HG03159 (cell line): Measurements from ENCODE around the gene MCF2L.
"Not testable (repeated sequence)": the region's sequence is repeated elsewhere in the genome, so short reads cannot be mapped to it uniquely, and the experiment has no call there.

Experiments used
- ATAC-seq: cut with Tn5 transposase; IDR thresholded peaks from one replicate; pipeline ENCODE4 v1.9.1; 2021; ENCODE audit warnings: mild to moderate bottlenecking, moderate library complexity; ENCODE audit not compliant: unreplicated experiment

MCF2L gene

DNA sequence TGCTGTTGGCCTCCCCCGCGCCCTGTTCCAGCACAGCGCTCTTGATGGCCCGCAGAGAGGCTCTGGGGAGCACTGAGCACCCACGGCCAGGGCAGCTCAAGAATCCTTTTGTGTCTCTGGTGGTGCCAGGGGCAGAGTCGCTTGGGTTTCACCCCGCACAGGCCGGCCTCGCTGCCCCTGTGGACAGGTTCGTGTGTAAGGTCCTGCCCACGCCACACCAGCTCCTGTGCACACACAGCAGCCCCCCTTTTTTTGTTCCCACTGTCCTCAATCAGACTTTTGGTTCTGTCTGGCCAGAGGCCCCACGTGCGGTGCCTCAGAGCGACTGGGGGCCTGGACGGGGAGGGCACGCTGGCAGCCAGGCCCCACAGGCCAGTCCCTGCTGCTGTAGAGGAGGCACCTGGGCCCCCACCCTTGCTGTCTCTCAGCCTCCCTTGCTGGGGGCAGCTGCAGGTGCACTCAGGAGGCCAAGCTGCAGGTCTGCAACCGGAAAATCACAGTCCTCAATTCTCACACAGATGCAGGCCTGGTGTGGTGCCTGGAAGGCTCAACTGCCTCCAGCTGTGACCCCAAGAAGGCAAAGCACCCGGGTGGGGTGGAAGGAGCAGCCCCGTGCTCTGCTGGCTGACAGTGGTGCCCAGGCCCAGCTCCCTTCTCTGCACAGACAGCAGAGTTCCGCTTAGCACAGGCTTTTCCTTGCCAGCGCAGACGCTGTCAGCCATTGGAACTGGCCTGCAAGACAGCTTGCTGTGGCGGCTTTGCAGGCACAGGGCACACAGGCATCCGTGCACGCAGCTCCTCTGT lies 124.0 kb downstream of the MCF2L start:
- no peak for ATAC-seq

DNA sequence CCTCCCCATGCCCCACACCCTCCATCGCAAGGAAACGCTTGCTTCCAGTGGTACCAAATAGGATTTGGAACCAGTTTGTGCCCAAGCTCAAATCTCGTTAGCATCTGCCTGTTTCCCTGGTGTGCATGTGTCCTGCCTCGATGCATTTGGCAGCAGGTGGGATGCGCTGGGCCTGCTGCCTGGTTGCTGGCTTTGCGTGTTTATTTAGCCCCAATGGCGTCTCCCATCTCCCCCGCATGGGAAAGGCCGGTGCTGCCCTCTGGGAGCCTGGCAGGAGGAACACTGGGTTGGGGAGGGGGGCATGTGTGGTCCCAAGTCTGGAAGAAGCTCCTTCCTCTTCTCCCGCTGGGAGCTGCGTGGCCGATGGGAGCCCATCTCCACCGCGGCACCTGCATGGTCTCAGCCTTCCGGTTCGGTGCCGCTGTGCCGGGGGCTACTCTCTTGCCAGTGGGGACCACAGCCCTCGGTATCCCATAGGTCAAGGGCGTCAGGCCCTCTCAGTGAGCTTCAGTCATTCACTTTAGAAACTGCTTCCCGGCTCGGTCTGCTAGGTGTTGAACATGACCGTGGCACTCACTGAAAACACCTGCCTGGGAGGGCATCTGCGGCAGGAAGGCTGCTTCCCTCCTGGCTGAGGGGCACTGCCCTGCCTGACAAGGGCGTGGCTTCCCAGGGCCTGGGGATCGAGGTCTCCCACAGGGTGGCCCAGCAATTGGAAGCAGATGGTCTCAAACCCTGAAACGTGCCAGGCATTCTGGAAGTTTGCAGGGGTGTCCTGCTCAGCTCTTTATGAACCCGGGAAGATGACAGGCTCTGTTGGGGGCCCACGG lies 124.8 kb downstream of the MCF2L start:
- ATAC-seq: no peak

DNA sequence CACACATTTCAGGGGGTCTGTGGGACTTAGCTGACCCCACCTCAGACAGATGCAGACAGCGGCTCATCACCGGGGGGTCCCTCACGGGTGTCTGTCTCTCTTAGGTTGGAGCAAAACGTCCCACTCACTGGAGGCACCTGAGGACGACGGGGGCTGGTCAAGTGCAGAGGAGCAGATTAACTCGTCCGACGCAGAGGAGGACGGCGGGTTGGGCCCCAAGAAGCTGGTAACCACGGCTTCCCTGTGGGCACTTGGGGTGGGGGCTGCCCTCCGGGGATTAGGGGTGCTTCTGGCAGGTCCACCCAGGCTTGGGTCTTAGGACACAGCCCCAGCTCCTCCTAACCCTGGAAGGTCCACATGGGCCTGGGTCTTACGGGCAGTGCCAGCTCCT lies 125.4 kb downstream of the MCF2L start:
- ATAC-seq: no peak

DNA sequence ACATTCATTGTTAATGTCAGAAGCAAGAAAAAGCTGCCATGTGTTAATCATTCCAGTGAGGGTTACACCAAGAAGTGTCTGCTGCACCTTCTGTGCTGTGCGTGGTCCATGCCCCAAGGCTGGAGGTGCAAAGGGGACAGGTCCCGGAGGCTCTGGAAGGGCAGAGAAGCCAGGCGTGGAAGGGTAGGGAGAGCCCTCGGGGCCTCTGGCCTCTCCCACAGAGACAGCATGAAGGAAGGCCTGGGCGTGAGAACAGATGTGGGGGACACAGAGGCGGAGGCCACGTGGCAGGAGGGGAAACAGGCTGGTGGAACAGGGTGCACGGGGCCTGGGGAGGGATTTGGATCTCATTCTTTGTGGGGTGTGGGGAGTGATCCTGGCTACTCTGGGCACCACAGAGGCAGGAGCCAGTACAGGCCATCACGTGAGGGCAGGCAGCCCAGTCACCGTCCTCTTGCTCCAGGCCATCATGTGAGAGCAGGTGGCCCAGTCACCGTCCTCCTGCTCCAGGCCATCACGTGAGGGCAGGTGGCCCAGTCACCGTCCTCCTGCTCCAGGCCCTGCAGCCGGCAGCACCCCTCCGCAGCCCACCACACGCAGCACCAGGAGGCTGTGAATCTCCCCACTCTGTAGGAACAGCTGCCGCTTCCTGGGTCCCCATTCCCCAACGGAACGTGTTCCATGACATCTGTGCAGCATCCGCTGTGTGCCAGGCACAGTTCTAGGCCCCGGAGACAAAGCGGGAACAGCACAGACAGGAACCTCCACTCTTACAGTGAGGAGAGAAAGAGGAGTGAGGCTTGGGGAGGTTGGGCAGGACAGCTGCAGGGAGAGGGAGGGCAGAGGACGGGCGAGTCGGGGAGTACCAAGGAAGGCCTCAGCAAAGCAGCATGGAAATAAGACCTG lies 126.4 kb downstream of the MCF2L start:
- ATAC-seq: no peak

DNA sequence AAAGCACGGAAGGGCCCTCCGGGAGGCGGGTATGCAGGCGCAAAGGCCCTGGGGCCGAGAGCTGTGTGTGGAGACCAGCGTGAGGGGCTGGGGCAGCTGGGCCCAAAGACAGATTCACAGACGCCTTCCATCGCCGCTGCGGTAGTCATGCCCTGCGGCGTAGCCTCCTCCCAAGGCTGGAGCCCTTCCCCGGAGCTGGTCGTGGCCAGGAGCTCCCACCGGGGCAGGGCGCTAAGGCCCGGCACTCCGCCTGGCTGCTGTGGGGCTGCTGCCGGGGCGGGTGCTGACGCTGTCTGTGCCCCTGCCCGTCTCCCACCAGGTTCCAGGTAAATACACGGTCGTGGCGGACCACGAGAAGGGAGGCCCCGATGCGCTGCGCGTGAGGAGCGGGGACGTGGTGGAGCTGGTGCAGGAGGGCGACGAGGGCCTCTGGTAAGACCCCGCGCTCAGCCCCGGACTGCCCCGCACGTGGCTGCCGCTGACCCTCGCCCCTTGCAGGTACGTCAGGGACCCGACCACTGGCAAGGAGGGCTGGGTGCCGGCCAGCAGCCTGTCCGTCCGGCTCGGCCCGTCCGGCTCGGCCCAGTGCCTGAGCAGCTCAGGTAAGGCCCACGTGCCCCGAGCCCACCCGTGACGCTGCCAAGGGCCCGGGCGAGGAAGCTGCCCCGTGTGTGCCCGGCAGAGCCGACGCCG lies 127.2 kb downstream of the MCF2L start:
- no peak for ATAC-seq

DNA sequence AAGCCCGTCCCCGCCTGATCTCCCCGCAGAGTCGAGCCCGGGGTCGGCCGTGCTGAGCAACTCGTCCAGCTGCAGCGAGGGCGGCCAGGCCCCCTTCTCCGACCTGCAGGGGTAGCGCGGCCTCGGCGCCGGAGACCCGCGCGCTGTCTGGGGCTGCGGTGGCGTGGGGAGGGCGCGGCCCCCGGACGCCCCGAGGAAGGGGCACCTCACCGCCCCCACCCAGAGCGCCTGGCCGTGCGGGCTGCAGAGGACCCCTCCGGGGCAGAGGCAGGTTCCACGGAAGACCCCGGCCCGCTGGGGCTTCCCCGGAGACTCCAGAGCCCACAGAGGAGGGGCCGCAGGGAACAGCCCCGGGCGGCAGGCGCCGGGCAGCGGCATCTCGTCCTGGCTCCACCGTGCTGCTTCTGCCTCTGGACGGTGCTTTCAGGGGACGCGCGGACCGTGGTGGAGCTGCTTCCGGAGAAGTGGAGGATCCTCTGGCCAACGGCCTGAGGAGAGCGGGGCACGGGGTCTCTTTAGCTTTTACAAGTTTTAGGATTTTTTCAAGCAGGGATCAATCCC lies 127.8 kb downstream of the MCF2L start:
- no peak for ATAC-seq

DNA sequence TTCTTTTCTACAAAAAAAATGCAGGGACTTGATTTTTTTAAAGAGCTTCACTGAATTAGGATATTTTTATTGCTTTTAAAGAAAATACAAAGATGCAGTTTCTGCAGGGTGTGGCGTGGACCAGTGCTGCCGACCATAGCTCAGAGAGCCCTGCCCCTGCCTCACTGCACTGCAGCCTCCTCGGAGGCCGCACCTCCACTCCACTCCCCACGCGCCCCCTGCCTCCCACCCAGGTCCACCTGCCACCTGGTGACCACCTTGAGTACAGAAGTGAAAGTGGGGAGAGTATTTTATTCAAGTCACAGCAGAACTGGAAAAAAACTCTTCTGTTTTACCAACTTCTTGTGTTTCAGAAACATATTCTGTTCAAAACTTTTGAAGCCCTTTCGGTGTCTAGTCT lies 128.6 kb downstream of the MCF2L start:
- ATAC-seq: no peak

DNA sequence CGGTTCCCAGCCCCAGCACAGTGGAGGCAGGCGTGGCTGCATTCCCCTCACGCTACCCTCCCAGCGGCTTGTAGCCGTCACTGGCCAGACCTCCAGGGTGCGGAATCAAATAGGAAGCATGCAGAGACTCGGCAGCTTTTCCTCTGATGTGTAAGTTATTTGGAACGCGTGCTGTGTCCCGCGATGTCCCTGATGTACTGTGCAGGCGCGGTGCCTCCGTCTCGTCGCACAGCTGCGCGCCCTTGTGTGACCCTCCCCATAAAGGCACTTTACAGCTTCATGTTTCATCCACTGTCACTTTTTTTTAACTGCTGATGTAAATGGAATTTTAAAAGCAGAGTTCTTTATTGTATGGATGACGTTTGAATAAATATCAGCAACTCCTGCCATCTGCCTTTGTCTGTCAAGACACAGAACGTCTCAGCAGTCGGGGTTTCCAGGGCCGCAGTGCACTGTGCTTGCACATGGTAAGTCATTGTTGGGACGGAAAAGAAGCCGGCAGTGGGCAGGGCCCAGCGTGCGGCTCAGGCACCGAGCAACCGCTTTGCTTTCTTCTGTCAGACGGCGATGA lies 129.2 kb downstream of the MCF2L start:
- no peak for ATAC-seq

DNA sequence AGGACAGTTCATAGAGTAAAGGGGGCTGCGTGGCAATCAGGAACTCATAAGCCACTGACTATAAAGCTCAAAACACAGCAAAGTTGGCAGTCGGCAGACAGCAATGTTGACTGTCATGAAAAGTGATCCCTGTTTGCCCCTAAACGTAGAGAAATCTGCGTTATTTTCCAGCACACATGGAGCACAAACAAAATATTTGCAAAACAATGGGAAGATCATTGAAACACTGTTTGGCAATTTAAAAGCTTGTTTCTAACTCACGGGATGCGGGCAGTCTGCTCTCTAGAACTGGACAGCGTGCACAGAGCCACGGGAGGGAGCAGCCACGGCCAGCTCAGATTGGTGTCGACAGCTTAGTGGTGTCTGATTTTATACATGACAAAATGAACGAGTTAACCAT lies 130.1 kb downstream of the MCF2L start:
- no peak for ATAC-seq

DNA sequence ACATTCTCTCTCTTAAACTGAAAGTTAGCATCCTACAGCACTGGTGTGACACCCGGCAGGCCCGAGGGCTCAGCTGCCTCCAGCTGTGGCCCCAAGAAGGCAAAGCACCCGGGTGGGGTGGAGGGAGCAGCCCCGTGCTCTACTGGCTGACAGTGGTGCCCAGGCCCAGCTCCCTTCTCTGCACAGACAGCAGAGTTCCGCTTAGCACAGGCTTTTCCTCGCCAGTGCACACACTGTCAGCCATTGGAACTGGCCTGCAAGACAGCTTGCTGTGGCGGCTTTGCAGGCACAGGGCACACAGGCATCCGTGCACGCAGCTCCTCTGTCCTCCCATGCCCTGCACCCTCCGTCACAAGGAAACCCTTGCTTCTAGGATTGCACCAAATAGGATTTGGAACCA lies 133.3 kb downstream of the MCF2L start:
- not testable (repeated sequence) for ATAC-seq

DNA sequence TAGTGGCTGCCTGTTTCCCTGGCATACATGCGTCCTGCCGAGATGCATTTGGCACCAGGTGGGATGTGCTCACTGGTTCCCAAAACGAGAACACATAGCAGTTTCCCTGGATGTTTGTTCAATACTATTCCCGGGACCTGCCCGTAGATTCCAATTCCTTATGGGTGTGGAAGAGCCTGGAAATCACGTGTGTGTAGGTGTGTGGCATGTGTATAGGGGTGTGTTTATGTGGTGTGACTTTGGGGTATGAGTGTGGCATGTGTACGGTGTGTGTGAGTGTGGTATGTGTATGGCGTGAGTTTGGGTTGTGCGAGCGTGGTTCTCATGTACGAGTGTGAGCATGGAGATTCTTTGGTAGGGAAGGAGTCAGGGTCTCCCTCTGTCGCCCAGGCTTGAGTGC lies 133.7 kb downstream of the MCF2L start:
- no peak for ATAC-seq

DNA sequence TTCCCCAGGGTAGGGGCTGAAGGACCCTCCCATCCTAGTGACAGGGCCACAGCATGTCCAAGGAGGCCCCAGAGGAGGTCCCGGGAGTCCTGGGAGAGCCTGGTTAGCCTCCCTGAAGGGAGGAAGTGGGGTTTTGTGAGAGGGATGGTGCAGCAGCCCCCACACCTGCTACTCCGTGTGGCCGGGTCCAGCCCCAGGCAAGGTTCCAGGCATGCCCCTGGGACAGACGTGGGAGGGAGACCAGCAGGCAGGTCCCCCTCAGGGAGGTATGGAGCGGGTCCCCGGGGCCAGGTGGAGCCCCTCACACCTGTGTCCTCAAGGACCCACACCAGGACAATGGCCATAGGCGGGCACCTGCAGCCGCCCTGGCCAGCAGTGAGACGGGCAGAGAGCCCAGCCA lies 134.6 kb downstream of the MCF2L start:
- no peak for ATAC-seq

DNA sequence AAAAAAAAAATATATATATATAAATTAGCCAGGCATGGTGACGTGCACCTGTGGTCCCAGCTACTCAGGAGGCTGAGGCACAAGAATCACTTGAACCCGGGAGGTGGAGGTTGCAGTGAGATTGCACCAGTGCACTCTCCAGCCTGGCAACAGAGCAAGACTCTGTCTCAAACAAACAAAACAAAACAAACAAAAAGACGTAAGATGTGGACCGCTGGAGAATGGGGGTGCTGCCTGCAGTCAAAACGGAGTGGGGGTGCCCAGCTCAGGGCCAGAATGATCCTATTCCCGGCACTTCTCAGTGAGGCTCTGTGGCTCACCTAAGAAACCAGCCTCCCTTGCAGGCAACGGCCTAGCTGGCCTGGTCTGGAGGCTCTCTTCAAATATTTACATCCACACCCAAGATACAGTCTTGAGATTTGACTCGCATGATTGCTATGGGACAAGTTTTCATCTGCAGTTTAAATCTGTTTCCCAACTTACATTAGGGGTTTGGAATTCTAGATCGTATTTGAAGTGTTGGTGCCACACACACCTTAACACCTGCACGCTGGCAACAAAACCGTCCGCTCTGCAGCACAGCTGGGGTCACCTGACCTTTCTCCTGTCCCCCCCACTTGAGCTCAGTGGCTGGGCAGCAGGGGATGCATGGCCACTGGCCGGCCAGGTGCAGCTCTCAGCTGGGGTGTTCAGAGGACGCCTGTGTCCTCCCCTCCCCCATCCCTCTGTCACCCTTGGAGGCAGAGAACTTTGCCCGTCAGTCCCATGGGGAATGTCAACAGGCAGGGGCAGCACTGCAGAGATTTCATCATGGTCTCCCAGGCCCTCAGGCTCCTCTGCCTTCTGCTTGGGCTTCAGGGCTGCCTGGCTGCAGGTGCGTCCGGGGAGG lies 136.3 kb downstream of the MCF2L start, which contains the start of gene F7:
Gene F7, plus strand, starts transcription at position 760 of the 889 bp plus-strand sequence. Its CDS starts 51 bp downstream, at position 811.
- no peak for ATAC-seq

DNA sequence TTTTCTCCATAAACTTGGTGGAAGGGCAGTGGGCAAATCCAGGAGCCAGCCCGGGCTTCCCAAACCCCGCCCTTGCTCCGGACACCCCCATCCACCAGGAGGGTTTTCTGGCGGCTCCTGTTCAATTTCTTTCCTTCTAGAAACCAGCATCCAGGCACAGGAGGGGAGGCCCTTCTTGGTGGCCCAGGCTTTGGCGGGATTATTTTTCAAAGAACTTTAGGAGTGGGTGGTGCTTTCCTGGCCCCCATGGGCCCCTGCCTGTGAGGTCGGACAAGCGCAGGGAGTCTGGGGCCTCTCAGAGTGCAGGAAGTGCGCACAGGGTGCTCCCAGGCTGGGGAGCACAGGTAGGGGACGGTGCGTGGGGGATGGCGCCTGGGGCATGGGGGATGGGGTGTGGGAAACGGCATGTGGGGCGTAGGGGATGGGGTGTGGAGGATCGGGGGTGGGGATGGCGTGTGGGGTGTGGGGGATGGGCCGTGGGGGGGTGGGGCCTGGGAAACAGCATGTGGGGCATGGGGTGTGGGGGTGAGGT lies 137.0 kb downstream of the MCF2L start:
- ATAC-seq: no peak

DNA sequence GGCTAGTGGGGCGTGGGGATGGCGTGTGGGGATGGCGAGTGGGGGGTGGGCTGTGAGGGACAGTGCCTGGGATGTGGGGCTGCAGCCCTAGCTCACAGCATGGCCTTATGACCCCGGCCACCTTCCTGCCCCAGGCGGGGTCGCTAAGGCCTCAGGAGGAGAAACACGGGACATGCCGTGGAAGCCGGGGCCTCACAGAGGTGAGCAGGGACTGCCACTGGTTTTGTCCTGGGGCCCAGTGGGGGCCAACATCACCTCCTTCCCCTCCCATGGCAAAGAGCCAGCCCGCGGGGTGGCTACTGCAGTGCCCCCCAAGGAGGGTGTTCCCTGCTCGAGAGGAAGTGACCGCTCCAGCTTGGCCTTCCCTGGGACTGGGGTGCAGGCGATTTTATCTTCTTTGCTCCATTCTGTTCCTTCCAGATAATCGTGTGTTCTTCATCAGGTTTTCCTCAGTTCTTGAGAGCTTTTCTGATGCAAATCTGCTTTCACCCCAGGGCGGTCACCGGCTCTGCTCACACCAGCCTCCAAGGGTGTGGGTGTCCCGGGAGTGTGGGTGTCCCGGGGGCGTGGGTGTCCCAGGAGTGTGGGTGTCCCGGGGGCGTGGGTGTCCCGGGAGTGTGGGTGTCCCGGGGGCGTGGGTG lies 137.8 kb downstream of the MCF2L start:
- ATAC-seq: no peak

DNA sequence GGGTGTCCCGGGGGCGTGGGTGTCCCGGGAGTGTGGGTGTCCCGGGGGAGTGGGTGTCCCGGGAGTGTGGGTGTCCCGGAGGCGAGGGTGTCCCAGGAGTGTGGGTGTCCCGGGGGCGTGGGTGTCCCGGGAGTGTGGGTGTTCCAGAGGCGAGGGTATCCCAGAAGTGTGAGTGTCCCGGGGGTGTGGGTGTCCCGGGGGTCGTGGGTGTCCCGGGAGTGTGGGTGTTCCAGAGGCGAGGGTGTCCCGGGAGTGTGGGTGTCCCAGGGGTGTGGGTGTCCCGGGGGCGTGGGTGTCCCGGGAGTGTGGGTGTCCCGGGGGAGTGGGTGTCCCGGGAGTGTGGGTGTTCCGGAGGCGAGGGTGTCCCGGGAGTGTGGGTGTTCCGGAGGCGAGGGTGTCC lies 139.5 kb downstream of the MCF2L start:
- not testable (repeated sequence) for ATAC-seq

DNA sequence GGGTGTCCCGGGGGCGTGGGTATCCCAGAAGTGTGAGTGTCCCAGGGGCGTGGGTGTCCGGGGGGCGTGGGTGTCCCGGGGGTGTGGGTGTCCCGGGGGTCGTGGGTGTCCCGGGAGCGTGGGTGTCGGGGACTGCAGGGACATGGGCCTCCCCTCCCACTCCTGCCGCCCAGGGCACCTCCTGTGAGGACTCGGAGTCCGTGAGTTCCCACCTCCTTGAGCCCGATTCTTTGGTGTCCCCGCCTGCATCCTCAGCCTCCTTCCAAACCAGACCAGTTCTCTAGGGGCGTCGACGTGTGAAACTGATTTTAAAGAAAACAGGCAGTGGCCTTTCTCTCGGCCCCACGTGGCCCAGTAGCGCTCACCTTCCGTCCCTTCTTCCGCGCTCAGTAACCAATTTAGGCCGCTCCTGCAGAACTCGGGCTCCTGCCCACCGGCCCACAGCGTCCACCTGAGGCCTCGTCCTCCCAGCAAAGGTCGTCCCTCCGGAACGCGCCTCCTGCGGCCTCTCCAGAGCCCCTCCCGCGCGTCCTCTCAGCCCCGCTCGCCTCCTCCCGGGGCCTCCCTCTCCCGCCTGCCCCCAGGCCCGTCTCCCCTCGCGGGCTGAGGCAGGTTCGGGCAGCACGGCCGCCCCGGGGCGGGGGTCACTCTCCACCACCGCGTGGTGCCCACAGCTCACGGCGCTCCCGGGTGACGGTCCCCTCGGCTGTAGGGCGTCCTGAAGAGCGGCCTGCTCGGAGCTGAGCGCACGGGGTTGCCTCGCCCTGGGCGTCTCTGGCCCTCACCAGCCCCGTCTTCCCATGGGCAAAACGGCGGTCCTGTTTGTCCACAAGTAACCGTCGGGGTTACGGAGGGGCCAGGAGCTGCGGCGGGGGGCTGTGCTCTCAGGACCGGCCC lies 140.4 kb downstream of the MCF2L start:
- no peak for ATAC-seq
